KMS-11 (cell line): ENCODE data around the gene MDFIC.

ENCODE experiments used
- H2AFZ ChIP-seq: fragments of 200-600 bp; sonication (generic); 2 replicates; pipeline ENCODE4 v1.6.1; 2016; ENCODE audit warnings: antibody characterized with exemption, mixed run types, low read depth
- H3K27ac ChIP-seq: fragments of 200-600 bp; sonication (generic); 2 replicates; pipeline ENCODE4 v1.6.1; 2016; ENCODE audit warnings: mild to moderate bottlenecking, mixed run types
- H3K27me3 ChIP-seq: fragments of 200-600 bp; sonication (generic); 2 replicates; pipeline ENCODE4 v1.6.1; 2017; ENCODE audit warnings: mild to moderate bottlenecking, low read depth, mixed run types, moderate library complexity; ENCODE audit not compliant: insufficient read depth
- H3K36me3 ChIP-seq: fragments of 200-600 bp; sonication (generic); 2 replicates; pipeline ENCODE4 v1.6.1; 2017; ENCODE audit warnings: mild to moderate bottlenecking, mixed run types; ENCODE audit not compliant: insufficient read depth
- H3K4me1 ChIP-seq: fragments of 200-600 bp; sonication (generic); 2 replicates; pipeline ENCODE4 v1.6.1; 2016; ENCODE audit warnings: mild to moderate bottlenecking, low read depth, mixed run types; ENCODE audit not compliant: poor library complexity, severe bottlenecking
- H3K4me2 ChIP-seq: fragments of 200-600 bp; sonication (generic); 2 replicates; pipeline ENCODE4 v1.7.0; 2016; ENCODE audit warnings: mild to moderate bottlenecking, mixed run types
- H3K4me3 ChIP-seq: fragments of 200-600 bp; sonication (generic); IDR thresholded peaks from 2 replicates; pipeline ENCODE4 v1.6.1; 2017; ENCODE audit warnings: low read depth, low read length, mixed read lengths; ENCODE audit not compliant: insufficient read depth
- H3K79me2 ChIP-seq: fragments of 200-600 bp; sonication (generic); 2 replicates; pipeline ENCODE4 v1.6.1; 2016; ENCODE audit warnings: low read depth, mixed run types; ENCODE audit not compliant: insufficient read depth
- H3K9ac ChIP-seq: fragments of 200-600 bp; sonication (generic); 2 replicates; pipeline ENCODE4 v1.6.1; 2016; ENCODE audit warnings: mild to moderate bottlenecking, mixed run types
- H4K20me1 ChIP-seq: fragments of 200-600 bp; sonication (generic); 2 replicates; pipeline ENCODE4 v1.6.1; 2016; ENCODE audit warnings: mild to moderate bottlenecking, mixed run types; ENCODE audit not compliant: insufficient read depth
- CTCF ChIP-seq: fragments of 200-600 bp; sonication (generic); conservative IDR thresholded peaks from 2 replicates; pipeline ENCODE4 v1.6.1; 2017; ENCODE audit warnings: low read depth, mild to moderate bottlenecking, antibody characterized with exemption, low read length, moderate library complexity, mixed read lengths

Gene MDFIC

GRCh38 chr7:114942446-114943175, 20.7 kb downstream of the MDFIC start:
- Histone ChIP-seq H2AFZ (no peak overlapping the region), H3K79me2 (peaks cover 11% of the 10 kb centered on the region; the same call in 1 of the 2 replicates), H3K4me2 (no peak overlapping the region), H3K27ac (no peak overlapping the region), H3K36me3 (no peaks in the 10 kb centered on the region), H3K4me3 (no peak overlapping the region), H3K27me3 (no peaks in the 10 kb centered on the region), H3K9ac (no peak overlapping the region), H4K20me1 (no peaks in the 10 kb centered on the region), H3K4me1 (peaks cover 8% of the 10 kb centered on the region)
- TF ChIP-seq CTCF = no peak

- H3K36me3 ChIP-seq = no peaks in the 10 kb centered on the region
- no peak overlapping the region for H3K27ac ChIP-seq
- no peak overlapping the region for H2AFZ ChIP-seq
- peaks cover 7% of the 10 kb centered on the region; the same call in 1 of the 2 replicates for H3K79me2 ChIP-seq
- H3K9ac ChIP-seq = no peak overlapping the region
- H4K20me1 ChIP-seq = no peaks in the 10 kb centered on the region
- H3K27me3 ChIP-seq = no peaks in the 10 kb centered on the region
- H3K4me3 ChIP-seq = no peak overlapping the region
- TF ChIP-seq CTCF = no peak
- H3K4me1 ChIP-seq = peaks cover 8% of the 10 kb centered on the region
- H3K4me2 ChIP-seq = no peak overlapping the region
These were observed 21.6 kb downstream of the MDFIC start for GRCh38 chr7:114943530-114943929.

GRCh38 chr7:114943953-114944744, 22.3 kb downstream of the MDFIC start:
- no peak overlapping the region for H3K4me2 ChIP-seq

More at GRCh38 chr7:114943953-114944744, 22.3 kb downstream of the MDFIC start:
- no peaks in the 10 kb centered on the region for H3K27me3 ChIP-seq
- no peak for TF ChIP-seq CTCF
- no peak overlapping the region for H2AFZ ChIP-seq
- no peak overlapping the region for H3K4me3 ChIP-seq
- H3K27ac ChIP-seq = no peak overlapping the region
- no peaks in the 10 kb centered on the region for H4K20me1 ChIP-seq
- H3K9ac ChIP-seq = no peak overlapping the region
- H3K4me1 ChIP-seq = peaks cover 8% of the 10 kb centered on the region
- peaks cover 3% of the 10 kb centered on the region; the same call in 1 of the 2 replicates for H3K79me2 ChIP-seq
- no peaks in the 10 kb centered on the region for H3K36me3 ChIP-seq
